GM20431 (cell line): ENCODE measurements around the gene MYL5.
"Not testable (repeated sequence)": the region's sequence is repeated elsewhere in the genome, so short reads cannot be mapped to it uniquely, and the experiment has no call there.

Source experiments
- in situ Hi-C: fragments of 300-500 bp; cut with MseI, MboI; formaldehyde crosslinking; loops from one replicate; pipeline ENCODE4 v1.15.0; 2020; ENCODE audit warnings: low sequenced_read_pairs; ENCODE audit not compliant: unreplicated experiment

MYL5 gene

DNA sequence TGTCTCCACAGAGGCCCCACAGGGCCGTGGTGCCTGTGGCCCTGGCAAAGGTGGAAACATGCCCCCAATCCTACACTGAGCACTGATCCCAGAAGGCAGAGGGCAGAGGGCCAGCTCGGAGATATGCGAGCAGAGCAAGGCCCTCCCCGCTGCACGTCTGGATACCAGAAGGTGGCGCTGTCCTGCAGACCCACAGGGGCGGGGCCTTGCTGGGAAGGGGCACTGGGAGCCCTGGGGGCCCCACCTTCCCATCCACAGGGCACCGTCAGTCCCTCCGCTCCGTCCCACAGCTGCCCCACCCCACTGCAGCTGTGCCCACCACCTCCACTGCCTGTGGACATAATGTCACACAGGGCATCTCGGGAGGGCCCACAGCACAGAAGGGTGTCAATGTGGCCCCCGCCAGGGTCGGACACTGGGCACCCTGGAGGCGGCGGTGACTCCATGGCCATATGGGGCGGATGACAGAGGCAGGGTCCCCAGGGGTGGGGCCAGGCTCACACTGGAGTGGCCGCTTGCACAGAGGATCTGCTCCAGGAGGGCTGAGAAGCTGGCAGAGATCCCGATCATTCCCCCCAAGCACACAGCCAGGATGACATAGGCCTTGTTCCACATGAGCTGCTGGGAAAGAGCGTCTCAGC is 9.8 kb downstream of the MYL5 start:
- in situ Hi-C loops, result no loop called here

- in situ Hi-C loops, result no loop called here
These were observed 10.4 kb downstream of the MYL5 start for GRCh38 chr4:684623-685327.

GRCh38 chr4:685679-686412 is 11.5 kb downstream of the MYL5 start:
- in situ Hi-C loops, result no loop called here

DNA sequence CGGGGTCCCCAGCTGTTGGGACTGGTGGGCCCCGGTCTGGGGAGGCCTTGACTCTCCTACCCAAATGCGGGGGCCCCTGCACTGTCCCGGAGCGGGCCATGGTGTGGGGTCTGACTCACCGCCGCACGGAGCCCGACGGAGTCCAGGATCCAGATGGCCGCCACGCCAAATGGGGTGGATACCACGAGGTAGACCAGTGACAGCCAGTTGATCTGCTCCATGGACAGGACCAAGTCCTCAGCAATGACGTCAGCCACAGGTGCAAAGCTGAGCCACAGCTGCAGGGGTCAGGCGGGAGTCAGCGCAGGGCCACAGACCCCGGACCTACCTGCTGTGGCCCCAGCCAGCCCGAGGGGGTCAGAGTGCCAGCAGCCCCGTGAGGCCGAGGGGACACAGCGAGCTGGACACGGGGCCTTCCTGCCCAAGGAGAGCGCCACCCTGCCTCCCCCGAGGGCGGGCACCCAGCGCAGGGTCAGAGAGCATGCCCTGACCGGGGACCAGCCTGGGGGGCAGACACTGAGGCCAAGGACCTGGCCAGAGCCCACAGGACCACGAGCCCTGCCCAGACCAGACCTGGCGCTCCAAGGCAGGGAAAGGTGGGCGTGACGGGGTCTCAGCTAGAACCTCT is 12.2 kb downstream of the MYL5 start:
- in situ Hi-C loops, result no loop called here

DNA sequence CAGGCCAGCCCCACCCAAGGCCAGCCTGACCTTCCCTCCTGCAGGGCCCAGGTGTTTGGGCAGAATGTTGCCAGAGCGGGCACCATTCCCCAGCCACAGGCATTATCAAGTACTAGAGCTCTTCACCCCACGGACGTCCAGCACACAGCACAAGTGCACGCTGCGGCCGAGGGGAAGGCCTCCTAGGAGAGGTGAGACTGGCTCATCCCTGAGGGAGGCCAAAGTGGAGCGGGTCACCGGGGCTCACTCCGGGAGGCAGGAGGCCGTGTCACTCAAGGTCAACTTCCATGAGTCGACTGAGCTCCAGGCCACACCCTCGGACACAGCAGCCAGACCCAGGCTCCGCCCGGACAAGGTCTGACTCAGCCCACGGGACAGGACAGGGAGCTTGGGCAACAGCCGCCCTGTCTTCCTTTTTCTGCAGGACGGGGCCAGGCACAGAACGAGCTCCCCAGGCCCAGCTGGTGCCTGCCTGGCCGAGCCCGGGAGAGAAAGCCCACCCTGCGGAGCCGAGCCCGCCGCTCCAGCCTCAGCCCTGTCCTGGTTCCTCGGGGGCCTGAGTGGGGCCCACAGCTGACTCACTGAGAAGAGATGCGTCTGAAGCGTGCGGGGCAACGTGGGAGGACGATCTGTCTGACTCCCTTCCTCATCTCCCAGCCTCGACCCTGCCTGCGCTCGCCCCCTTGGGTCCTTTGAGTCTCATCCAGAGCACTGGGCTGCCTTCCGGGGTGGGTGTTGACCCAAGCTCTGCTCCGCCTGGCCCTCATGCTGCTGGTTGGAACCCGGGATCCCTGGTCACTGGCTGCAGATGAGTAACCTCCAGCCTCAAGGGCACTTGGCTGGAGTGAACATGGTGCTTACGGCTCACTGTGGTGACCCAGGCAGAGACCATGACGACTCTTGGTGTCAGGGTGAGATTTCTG is 13.0 kb downstream of the MYL5 start:
- in situ Hi-C loops, result no loop called here

GRCh38 chr4:687971-688853 is 13.9 kb downstream of the MYL5 start:
- in situ Hi-C loops, result no loop called here

DNA sequence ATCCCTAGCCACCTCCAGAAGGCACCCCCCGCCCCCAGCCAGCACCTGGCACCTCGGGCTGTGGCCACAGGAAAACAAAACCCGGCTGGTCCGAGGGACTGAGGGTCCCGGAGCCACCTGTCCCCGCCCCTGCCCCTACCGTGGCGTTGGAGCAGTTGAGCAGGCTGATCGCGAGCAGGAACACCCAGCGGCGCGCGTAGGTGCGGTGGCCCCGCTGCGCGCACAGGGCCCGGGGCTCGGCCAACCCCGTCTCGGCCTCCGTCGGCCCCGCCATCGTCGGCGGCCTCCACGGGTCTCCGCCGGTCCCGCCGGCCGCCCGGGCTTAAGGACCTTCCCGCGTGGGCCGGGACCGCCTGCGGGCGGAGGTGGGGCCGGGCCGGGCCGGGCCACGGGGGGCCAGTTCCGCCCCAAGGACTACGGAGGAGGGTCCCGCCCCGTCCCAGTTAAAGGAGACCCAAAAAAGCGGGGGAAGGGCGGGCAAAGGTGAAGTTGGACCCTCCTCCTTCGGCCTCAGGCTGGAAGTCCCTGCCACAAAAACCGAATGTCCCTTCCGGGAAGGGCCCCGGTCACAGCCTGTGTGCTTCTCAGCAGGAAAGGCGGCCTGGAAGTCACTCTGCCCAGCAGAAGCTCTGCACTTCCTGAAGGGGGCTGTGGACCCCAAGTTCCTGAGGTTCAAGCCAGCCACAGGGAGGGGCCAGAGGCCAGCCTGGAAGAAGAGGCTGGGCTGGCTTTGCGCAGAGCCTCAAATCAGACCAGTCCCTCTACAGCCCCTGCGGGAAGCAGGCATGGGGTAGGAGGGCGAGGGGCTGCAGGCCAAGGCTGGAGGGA is 14.7 kb downstream of the MYL5 start, which contains the start of gene SLC49A3:
SLC49A3 (minus strand) TSS at position 298 of the 828 bp plus-strand sequence; CDS start at position 274, 24 bp downstream.
- in situ Hi-C loops, result no loop called here

- in situ Hi-C loops, result no loop called here
These were observed 15.4 kb downstream of the MYL5 start for GRCh38 chr4:689723-690122.

- in situ Hi-C loops, result no loop called here
These were observed 18.6 kb downstream of the MYL5 start for GRCh38 chr4:692771-693554.

DNA sequence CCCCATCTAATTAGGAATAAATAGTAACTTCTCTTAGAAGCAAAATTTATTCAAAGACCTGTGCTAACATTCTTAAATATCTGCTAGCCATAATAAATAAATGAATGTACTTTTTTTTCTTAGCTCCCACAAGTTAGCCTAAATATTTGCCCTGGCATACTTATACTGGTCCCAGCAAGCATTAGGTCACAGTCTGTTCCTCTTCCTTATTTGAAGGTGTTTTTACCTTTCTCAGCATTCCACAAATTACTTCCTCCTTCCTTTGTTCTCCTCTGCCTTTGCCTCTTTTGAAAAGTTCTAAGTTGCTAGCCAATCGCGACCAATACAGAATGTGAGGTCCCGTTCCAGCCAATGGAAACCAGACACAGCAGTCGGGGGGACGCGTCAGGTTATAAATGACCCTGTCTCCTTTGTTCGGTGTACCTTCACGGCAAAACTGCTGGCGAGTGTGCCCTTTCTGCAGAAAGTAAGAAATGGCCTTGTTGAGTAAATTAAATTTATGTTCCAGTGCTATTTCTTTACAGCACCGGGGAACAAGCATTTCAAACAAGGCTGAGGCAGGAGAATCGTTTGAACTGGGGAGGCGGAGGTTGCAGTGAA is 20.1 kb downstream of the MYL5 start:
- in situ Hi-C loops, result not testable (repeated sequence)

DNA sequence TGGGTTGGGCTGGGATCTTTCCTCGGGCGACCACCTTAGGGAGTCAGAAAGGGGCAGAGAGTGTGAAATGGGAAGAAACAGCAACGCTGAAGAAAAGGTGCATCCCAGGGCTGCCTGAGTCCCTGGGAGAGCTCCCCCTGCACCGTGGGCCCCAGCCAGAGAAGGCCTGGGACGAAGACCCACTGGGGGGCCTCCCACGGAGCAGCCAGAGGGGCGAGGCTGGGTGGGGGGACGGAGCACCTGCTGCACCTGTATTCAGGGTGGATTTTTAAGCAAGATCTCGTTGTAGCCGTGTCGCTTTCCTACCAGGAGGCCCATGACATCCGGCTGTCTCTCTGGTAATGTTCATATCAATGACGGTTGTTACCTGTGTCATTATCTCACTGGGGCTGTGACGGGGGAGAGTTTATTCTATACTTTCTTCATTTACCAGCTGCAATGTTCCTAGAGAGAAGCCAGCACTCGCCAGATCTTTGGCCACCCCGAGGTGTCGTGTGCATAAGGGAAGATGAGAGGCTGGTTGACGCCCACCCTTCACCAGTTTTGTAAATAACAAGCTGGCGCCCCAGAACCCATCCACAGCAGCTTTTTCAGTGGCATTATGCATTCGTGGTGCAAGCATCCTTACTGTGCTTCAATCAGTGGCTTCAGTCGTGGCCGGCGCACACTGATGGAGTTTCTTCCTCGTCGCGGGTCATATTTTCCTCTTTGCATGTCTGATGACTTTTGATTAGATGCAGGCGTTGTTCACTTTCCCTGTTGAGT is 25.7 kb downstream of the MYL5 start:
- in situ Hi-C loops, result no loop called here

DNA sequence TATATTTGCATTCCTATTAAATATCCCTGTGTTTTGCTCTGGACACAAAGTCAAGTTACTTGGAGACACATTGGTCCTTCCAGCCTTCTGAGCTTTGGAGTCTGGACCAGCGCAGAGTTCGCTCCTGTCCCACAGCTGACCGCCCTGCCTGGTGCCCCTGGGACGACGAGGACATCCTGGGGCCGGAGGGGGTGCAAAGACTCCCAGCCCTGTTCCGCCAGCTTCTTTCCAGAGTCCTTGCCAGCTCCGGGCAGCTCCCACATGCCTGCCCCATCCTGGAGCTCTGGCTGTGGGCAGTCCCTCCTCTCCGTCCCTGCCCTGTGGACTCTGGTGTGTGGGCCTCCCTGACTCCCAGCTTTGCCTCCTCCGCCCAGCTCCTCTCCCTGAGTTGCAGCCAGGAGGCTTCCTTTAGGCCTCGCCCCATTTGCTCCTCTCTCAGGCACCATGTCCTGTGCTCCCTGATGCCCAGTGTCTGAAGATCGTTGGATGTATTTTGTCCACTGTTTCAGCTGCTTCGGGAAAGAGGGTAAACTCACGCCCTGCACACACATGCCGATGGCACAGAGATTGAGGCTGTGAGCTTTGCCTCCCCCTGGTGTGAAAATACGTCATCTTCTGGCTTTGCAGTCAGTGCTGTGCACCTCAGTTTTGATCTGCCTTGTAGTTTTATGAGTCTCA is 26.4 kb downstream of the MYL5 start:
- in situ Hi-C loops, result no loop called here

GRCh38 chr4:702618-703048 is 28.3 kb downstream of the MYL5 start:
- in situ Hi-C loops, result no loop called here

GRCh38 chr4:703336-704197 is 29.2 kb downstream of the MYL5 start:
- in situ Hi-C loops, result no loop called here
